ENCODE data around the gene TUBA4B. TPM values are rescaled to one million over a fixed set of nuclear protein-coding genes. Genes with fewer than 3 reads are reported as not detected.
A peak's percentile ranks its signal among the peaks of the same experiment; 100 is the strongest.

Gene TUBA4B
- total RNA-seq, 3 donors from 2014 or later, result not detected

DNA sequence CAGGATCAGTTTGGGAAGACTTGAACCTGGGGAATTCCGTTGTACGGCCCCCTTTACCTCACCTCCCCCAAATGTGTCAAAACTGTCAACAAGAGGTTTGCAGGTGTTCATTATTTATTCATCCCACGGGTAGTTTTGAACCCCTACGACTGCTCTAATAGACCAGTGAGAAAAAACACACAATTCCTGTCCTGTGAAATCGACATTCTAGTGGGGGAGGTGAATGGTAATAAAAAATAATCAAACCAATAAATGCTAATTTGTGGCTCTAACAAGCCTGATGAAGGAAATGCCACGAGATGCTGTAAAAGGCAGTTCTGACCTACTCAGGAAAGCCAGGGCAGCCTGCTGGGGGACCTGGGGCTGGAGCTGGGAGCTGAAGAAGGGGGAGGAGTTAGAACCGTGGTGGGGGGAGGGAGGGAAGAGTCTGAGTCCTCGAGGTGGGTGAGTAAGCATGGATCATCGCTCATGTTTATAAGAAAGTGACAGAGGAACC lies 25.7 kb downstream of the TUBA4B start:
- peaks cover 18% of the 10 kb centered on the region for H3K4me1 ChIP-seq (ENCODE audit: low read depth)

DNA sequence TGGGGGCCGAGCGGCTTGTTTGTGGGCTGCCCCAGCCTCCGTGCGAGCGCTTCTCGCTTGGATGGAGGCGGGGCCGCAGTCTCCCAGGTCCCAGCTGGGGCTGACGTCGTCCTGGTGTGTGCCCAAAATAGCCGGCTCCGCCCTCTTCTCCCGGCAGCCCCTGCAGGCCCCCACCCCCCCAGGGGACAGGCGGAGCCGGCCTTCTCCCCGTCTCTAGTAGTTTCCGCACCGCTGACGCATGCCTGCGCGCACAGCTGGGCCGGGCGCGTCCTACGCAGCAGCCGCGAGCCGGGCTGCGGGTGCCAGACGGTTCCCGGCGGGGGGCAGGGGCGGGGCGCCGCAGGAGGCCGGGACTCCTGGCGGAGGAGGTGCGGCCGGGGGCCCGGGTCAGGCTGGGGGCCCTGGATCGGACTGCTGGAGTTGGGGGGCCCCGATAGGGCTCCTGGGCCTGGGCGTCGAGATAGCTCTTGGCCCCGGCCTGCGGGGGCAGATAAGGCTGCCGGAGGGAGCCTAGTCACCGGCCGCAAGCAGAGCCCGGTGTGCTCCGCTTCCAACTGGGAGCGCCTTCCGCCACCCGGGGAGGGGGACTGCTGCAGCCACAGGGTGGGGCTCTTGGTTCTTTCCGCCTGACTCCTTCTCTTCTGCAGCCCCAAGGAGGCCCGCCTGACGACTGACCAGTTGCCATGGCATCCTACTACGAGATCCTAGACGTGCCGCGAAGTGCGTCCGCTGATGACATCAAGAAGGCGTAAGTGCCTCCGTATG lies 26.3 kb downstream of the TUBA4B start, which contains the start of gene DNAJB2:
Gene DNAJB2, plus strand, starts transcription at position 216 of the 765 bp plus-strand sequence. Its CDS starts 468 bp downstream, at position 684.
- Histone ChIP-seq H3K36me3 (ENCODE audit: low read depth) (peaks cover 3% of the 10 kb centered on the region), H3K9me3 (no peaks in the 10 kb centered on the region), H3K4me1 (ENCODE audit: low read depth) (peaks cover 18% of the 10 kb centered on the region), H3K4me3 (peak within 1 kb of the TSS; percentile 63)
- intact Hi-C loops (cut with DNase I, micrococcal nuclease), result no loop called here
- TF ChIP-seq, protein P1, sequence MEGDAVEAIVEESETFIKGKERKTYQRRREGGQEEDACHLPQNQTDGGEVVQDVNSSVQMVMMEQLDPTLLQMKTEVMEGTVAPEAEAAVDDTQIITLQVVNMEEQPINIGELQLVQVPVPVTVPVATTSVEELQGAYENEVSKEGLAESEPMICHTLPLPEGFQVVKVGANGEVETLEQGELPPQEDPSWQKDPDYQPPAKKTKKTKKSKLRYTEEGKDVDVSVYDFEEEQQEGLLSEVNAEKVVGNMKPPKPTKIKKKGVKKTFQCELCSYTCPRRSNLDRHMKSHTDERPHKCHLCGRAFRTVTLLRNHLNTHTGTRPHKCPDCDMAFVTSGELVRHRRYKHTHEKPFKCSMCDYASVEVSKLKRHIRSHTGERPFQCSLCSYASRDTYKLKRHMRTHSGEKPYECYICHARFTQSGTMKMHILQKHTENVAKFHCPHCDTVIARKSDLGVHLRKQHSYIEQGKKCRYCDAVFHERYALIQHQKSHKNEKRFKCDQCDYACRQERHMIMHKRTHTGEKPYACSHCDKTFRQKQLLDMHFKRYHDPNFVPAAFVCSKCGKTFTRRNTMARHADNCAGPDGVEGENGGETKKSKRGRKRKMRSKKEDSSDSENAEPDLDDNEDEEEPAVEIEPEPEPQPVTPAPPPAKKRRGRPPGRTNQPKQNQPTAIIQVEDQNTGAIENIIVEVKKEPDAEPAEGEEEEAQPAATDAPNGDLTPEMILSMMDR (IDR thresholded peaks at IDR 0.05), result no peak
- DNase-seq (peak; percentile 99), ATAC-seq (peak; percentile 97)

More for the DNA sequence above, 25.7 kb downstream of the TUBA4B start:
- TF ChIP-seq, protein P1 (IDR thresholded peaks at IDR 0.05), result no peak
- no peak for ATAC-seq
- Histone ChIP-seq H3K4me3 (peak overlapping the region; percentile 63), H3K9me3 (no peaks in the 10 kb centered on the region), H3K36me3 (ENCODE audit: low read depth) (peaks cover 3% of the 10 kb centered on the region)
- intact Hi-C loops (cut with DNase I, micrococcal nuclease), result no loop called here
- DNase-seq, result no peak

DNA sequence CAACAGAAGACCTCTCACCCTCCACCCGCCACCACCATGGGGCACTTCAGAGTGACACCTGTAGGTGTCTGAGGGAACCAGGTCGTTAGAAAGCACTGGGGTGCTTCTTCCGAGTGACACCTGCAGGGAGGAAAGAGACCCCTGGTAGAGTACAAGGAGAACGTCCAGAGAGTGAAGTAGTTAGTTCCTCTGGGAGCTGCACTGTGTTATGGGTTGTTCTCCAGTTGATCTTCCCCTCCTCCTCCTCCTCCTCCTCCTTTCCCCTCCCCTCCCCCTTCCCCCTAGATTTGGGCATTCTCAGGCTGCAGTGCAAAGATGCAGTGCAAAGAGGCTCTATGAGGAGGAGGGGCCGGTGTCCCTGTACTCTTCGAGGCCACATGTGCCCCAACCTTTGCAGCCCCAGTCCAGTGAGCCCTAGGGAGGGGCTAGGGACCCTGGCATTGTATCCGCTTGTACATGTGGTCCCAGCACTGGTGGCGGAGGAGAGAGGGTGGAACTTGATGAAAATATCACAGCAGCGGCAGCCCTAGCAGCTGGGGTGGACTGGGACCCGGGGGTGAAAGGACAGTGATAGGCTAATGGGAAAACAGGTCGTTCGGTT lies 27.0 kb downstream of the TUBA4B start:
- TF ChIP-seq, protein P1 (IDR thresholded peaks at IDR 0.05), result no peak
- ATAC-seq (no peak), DNase-seq (peak in 2 of 3 donors; percentile 24 to 58)
- intact Hi-C loops (cut with DNase I, micrococcal nuclease), result no loop called here
- H3K9me3 ChIP-seq, result no peaks in the 10 kb centered on the region
- peak overlapping the region; percentile 63 for H3K4me3 ChIP-seq
- H3K36me3 ChIP-seq (ENCODE audit: low read depth), result peaks cover 3% of the 10 kb centered on the region
- H3K4me1 ChIP-seq (ENCODE audit: low read depth), result peaks cover 18% of the 10 kb centered on the region

DNA sequence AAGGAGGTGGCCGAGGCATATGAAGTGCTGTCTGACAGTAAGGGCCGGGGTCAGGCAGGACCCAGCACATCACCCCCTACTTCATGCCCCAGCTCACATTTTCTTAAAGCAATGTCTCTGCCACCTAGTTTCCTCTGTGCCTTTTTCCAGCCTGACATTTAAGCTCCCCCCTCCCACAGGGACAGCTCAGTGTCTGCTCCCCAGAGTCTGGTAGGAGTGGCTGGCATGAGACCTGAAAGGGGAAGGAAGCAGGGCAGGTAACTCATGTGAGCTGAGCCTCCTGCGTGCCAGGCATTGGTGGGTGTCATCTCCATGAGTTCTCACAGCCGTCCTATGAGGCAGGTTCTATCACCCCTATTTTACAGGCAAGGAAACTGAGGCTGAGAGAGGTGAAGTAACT lies 27.6 kb downstream of the TUBA4B start:
- no peak for DNase-seq
- Histone ChIP-seq H3K36me3 (ENCODE audit: low read depth) (peaks cover 3% of the 10 kb centered on the region), H3K9me3 (no peaks in the 10 kb centered on the region), H3K4me1 (ENCODE audit: low read depth) (peaks cover 18% of the 10 kb centered on the region), H3K4me3 (no peak overlapping the region)
- TF ChIP-seq, protein P1 (IDR thresholded peaks at IDR 0.05), result no peak
- no peak for ATAC-seq
- intact Hi-C loops (cut with DNase I, micrococcal nuclease), result no loop called here

DNA sequence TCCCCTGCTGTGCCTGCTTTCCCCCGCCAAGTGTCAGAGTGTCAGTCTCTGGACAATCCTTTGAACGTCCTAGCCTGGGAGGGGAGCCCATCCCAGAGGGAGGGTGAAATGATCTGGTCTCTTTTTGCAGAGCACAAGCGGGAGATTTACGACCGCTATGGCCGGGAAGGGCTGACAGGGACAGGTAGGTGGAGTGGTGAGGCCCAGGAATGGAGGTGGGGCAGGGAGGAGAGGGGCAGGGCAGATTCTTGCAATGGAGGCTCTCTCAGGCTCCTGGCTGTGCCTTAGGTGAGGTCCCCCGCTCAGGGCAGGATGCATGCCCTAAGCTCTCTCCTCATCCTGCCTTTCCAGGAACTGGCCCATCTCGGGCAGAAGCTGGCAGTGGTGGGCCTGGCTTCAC lies 28.5 kb downstream of the TUBA4B start:
- TF ChIP-seq, protein P1 (IDR thresholded peaks at IDR 0.05), result no peak
- Histone ChIP-seq H3K4me1 (ENCODE audit: low read depth) (peaks cover 18% of the 10 kb centered on the region), H3K36me3 (ENCODE audit: low read depth) (peaks cover 3% of the 10 kb centered on the region), H3K9me3 (no peaks in the 10 kb centered on the region), H3K4me3 (no peak overlapping the region)
- ATAC-seq (no peak), DNase-seq (no peak)
- intact Hi-C loops (cut with DNase I, micrococcal nuclease), result no loop called here
